MM.1S (cell line): ENCODE measurements around the gene L1CAM.

Source experiments
- DNase-seq: peaks from one replicate; pipeline ENCODE4 v3.0.0-alpha.2; 2015
- H2AFZ ChIP-seq: fragments of 300-600 bp; sonication (generic); 2 replicates; pipeline ENCODE4 v1.6.0; 2016; ENCODE audit warnings: antibody characterized with exemption, low read length
- H3F3A ChIP-seq: fragments of 300-600 bp; sonication (generic); 2 replicates; pipeline ENCODE4 v1.6.1; 2016; ENCODE audit warnings: mild to moderate bottlenecking, antibody characterized with exemption, low read length, moderate library complexity, mixed read lengths; ENCODE audit not compliant: insufficient read depth
- H3K27ac ChIP-seq: fragments of 300-600 bp; sonication (generic); 2 replicates; pipeline ENCODE4 v1.5.1; 2016; ENCODE audit warnings: mild to moderate bottlenecking, low read length
- H3K27me3 ChIP-seq: fragments of 300-600 bp; sonication (generic); replicated peaks from 2 replicates; pipeline ENCODE4 v1.6.0; 2016; ENCODE audit warnings: low read length; ENCODE audit not compliant: insufficient read depth
- H3K36me3 ChIP-seq: fragments of 300-600 bp; sonication (generic); replicated peaks from 2 replicates; pipeline ENCODE4 v1.6.1; 2016; ENCODE audit warnings: mild to moderate bottlenecking, low read length, mixed read lengths; ENCODE audit not compliant: insufficient read depth
- H3K4me1 ChIP-seq: fragments of 300-600 bp; sonication (generic); 2 replicates; pipeline ENCODE4 v1.6.1; 2016; ENCODE audit warnings: low read length, mixed read lengths
- H3K4me2 ChIP-seq: fragments of 300-600 bp; sonication (generic); 2 replicates; pipeline ENCODE4 v1.6.0; 2016; ENCODE audit warnings: low read depth, low read length
- H3K4me3 ChIP-seq: fragments of 300-600 bp; sonication (generic); 2 replicates; pipeline ENCODE4 v1.5.1; 2016; ENCODE audit warnings: low read length, mixed read lengths
- H3K79me2 ChIP-seq: fragments of 300-600 bp; sonication (generic); 2 replicates; pipeline ENCODE4 v1.6.1; 2016; ENCODE audit warnings: mixed run types, low read length, mixed read lengths
- H3K9ac ChIP-seq: fragments of 300-600 bp; sonication (generic); 2 replicates; pipeline ENCODE4 v1.6.1; 2016; ENCODE audit warnings: low read length, mixed read lengths
- H3K9me2 ChIP-seq: fragments of 300-600 bp; sonication (generic); replicated peaks from 2 replicates; pipeline ENCODE4 v1.6.1; 2016; ENCODE audit warnings: mild to moderate bottlenecking, low read length, mixed read lengths; ENCODE audit not compliant: insufficient read depth
- H3K9me3 ChIP-seq: fragments of 300-600 bp; sonication (generic); replicated peaks from 2 replicates; pipeline ENCODE4 v1.6.1; 2016; ENCODE audit warnings: mild to moderate bottlenecking, low read length, mixed read lengths; ENCODE audit not compliant: insufficient read depth
- H4K20me1 ChIP-seq: fragments of 300-600 bp; sonication (generic); 2 replicates; pipeline ENCODE4 v1.6.1; 2016; ENCODE audit warnings: mild to moderate bottlenecking, low read length, moderate library complexity, mixed read lengths; ENCODE audit not compliant: insufficient read depth
- CTCF ChIP-seq: fragments of 300-600 bp; sonication (generic); IDR thresholded peaks from 2 replicates; pipeline ENCODE4 v1.5.1; 2016; ENCODE audit warnings: antibody characterized with exemption, low read length, mixed read lengths
- EZH2 ChIP-seq: fragments of 300-600 bp; sonication (generic); optimal IDR thresholded peaks from 2 replicates; pipeline ENCODE3; 2017; ENCODE audit warnings: low read depth, mild to moderate bottlenecking, antibody characterized with exemption, low read length, mixed read lengths
- EZH2phosphoT487 ChIP-seq: fragments of 300-600 bp; sonication (generic); IDR thresholded peaks from 2 replicates; pipeline ENCODE4 v1.6.1; 2018; ENCODE audit warnings: antibody characterized with exemption, low read length

L1CAM gene

GRCh38 chrX:153830640-153831428, 55.1 kb downstream of the L1CAM start:
- no peak overlapping the region for H3K4me2 ChIP-seq
- no peak overlapping the region for H3K9ac ChIP-seq
- H3K27me3 ChIP-seq: peaks cover 68% of the 10 kb centered on the region
- H3K4me3 ChIP-seq: no peak overlapping the region
- no peaks in the 10 kb centered on the region for H4K20me1 ChIP-seq
- H2AFZ ChIP-seq: no peak overlapping the region
- H3K4me1 ChIP-seq: no peaks in the 10 kb centered on the region
- H3K27ac ChIP-seq: no peak overlapping the region
- DNase-seq: no peak
- H3K9me3 ChIP-seq: no peaks in the 10 kb centered on the region
- no peaks in the 10 kb centered on the region for H3K79me2 ChIP-seq
- TF ChIP-seq EZH2phosphoT487: no peak
- no peak for TF ChIP-seq EZH2
- no peak for TF ChIP-seq CTCF
- H3F3A ChIP-seq: no peaks in the 10 kb centered on the region
- no peaks in the 10 kb centered on the region for H3K9me2 ChIP-seq
- H3K36me3 ChIP-seq: no peaks in the 10 kb centered on the region

- Histone ChIP-seq H3K27ac (no peak within 1 kb of the TSS), H3K4me3 (no peak within 1 kb of the TSS)
- no peak for DNase-seq
Measured at GRCh38 chrX:153829799-153830639, 56.0 kb downstream of the L1CAM start, which contains the start of gene PDZD4. Gene PDZD4 (minus strand): TSS chrX:153830544. CDS start chrX:153830298, 246 bp downstream.

GRCh38 chrX:153829549-153829798, 56.5 kb downstream of the L1CAM start:
- H4K20me1 ChIP-seq: no peaks in the 10 kb centered on the region
- no peak overlapping the region for H2AFZ ChIP-seq
- no peaks in the 10 kb centered on the region for H3K4me1 ChIP-seq
- H3K9me2 ChIP-seq: no peaks in the 10 kb centered on the region
- no peaks in the 10 kb centered on the region for H3K9me3 ChIP-seq
- TF ChIP-seq EZH2 (no peak), EZH2phosphoT487 (no peak), CTCF (no peak)
- no peak overlapping the region for H3K4me3 ChIP-seq
- H3K4me2 ChIP-seq: no peak overlapping the region
- H3K9ac ChIP-seq: no peak overlapping the region
- H3K79me2 ChIP-seq: no peaks in the 10 kb centered on the region
- H3K27ac ChIP-seq: no peak overlapping the region
- peaks cover 73% of the 10 kb centered on the region for H3K27me3 ChIP-seq
- H3F3A ChIP-seq: no peaks in the 10 kb centered on the region
- no peak for DNase-seq
- H3K36me3 ChIP-seq: no peaks in the 10 kb centered on the region

More at GRCh38 chrX:153829799-153830639, 56.0 kb downstream of the L1CAM start, which contains the start of gene PDZD4:
- Histone ChIP-seq H3K4me1 (no peaks in the 10 kb centered on the region), H2AFZ (no peak within 1 kb of the TSS), H3K9me2 (no peaks in the 10 kb centered on the region), H3K9me3 (no peaks in the 10 kb centered on the region), H3K36me3 (no peaks in the 10 kb centered on the region), H3K4me2 (no peak within 1 kb of the TSS), H3F3A (no peaks in the 10 kb centered on the region), H4K20me1 (no peaks in the 10 kb centered on the region), H3K79me2 (no peaks in the 10 kb centered on the region), H3K27me3 (peaks cover 76% of the 10 kb centered on the region), H3K9ac (no peak within 1 kb of the TSS)
- TF ChIP-seq CTCF (no peak), EZH2 (no peak), EZH2phosphoT487 (no peak)
